HK-2 (cell line): Measurements from ENCODE around the gene EVPL.
A peak's percentile ranks its signal among the peaks of the same experiment; 100 is the strongest.
"Not testable (repeated sequence)": the region's sequence is repeated elsewhere in the genome, so short reads cannot be mapped to it uniquely, and the experiment has no call there.

Experiments
- DNase-seq: peaks from one replicate; pipeline ENCODE4 v3.0.0-alpha.2; 2018; ENCODE audit not compliant: unreplicated experiment

The EVPL gene

GRCh38 chr17:76027159-76027839, at the start of gene EVPL:
EVPL (minus strand) TSS chr17:76027306; CDS start chr17:76027198, 108 bp downstream.
- peak; percentile 88 for DNase-seq

GRCh38 chr17:76076146-76076764, 49.1 kb upstream of the EVPL start:
- no peak for DNase-seq

GRCh38 chr17:76075364-76076145, 48.4 kb upstream of the EVPL start:
- DNase-seq, result no peak

GRCh38 chr17:76074390-76075363, 47.6 kb upstream of the EVPL start, which contains the start of gene GALR2:
GALR2 (plus strand) TSS chr17:76074781; CDS start chr17:76074884, 103 bp downstream.
- DNase-seq, result no peak

GRCh38 chr17:76072148-76072858, 45.2 kb upstream of the EVPL start, which contains the start of gene SRP68:
SRP68 (minus strand) TSS chr17:76072517; CDS start chr17:76072491, 26 bp downstream.
- DNase-seq, result peak; percentile 94

- no peak for DNase-seq
Measured at GRCh38 chr17:76071531-76072147, 44.5 kb upstream of the EVPL start.

- DNase-seq, result no peak
Measured at GRCh38 chr17:76065775-76066174, 38.7 kb upstream of the EVPL start.

- no peak for DNase-seq
Measured at GRCh38 chr17:76063875-76064546, 36.9 kb upstream of the EVPL start.

- DNase-seq, result not testable (repeated sequence)
Measured at GRCh38 chr17:76058264-76058663, 31.2 kb upstream of the EVPL start.

GRCh38 chr17:76056882-76057281, 29.8 kb upstream of the EVPL start:
- DNase-seq, result no peak

- DNase-seq, result no peak
Measured at GRCh38 chr17:76054112-76054476, 27.0 kb upstream of the EVPL start.

GRCh38 chr17:76053246-76054111, 26.4 kb upstream of the EVPL start:
- no peak for DNase-seq

GRCh38 chr17:76051561-76051960, 24.5 kb upstream of the EVPL start:
- DNase-seq, result no peak

- peak; percentile 49 for DNase-seq
Measured at GRCh38 chr17:76050538-76051467, 23.7 kb upstream of the EVPL start.

- DNase-seq, result no peak
Measured at GRCh38 chr17:76049836-76050537, 22.9 kb upstream of the EVPL start.

- no peak for DNase-seq
Measured at GRCh38 chr17:76049239-76049638, 22.1 kb upstream of the EVPL start.

GRCh38 chr17:76048711-76049110, 21.6 kb upstream of the EVPL start:
- DNase-seq, result peak; percentile 41
